Neural cell (in vitro differentiated cells): Measurements from ENCODE around the gene HRH1. TPM values are rescaled to one million over a fixed set of nuclear protein-coding genes. Genes with fewer than 3 reads are reported as not detected.

Source experiments
- H2AFZ ChIP-seq: fragments of 200-600, 300-800 bp; sonication (generic), shearing (Covaris generic); 2 replicates; pipeline ENCODE4 v1.6.0; 2014; ENCODE audit warnings: low read depth, mild to moderate bottlenecking, antibody characterized with exemption, low read length, moderate library complexity
- H3F3A ChIP-seq: fragments of 200-600 bp; shearing (Covaris generic); 2 replicates; pipeline ENCODE4 v1.6.1; 2016; ENCODE audit warnings: mild to moderate bottlenecking, moderate library complexity, mixed read lengths, antibody characterized with exemption, low read length; ENCODE audit not compliant: insufficient read depth, poor library complexity, severe bottlenecking
- H3K27ac ChIP-seq: fragments of 200-600, 300-800 bp; sonication (generic), shearing (Covaris generic); 2 replicates; pipeline ENCODE4 v1.5.1; 2014; ENCODE audit warnings: mild to moderate bottlenecking, low read length, moderate library complexity
- H3K27me3 ChIP-seq: fragments of 300-800, 200-600 bp; sonication (generic), shearing (Covaris generic); 2 replicates; pipeline ENCODE4 v1.6.0; 2014; ENCODE audit warnings: mild to moderate bottlenecking, low read depth, low read length, moderate library complexity; ENCODE audit not compliant: insufficient read depth
- H3K36me3 ChIP-seq: fragments of 300-800, 200-600 bp; sonication (generic), shearing (Covaris generic); 2 replicates; pipeline ENCODE4 v1.5.1; 2014; ENCODE audit warnings: mild to moderate bottlenecking, antibody characterized with exemption, low read length, moderate library complexity; ENCODE audit not compliant: insufficient read depth
- H3K4me2 ChIP-seq: fragments of 300-800, 200-600 bp; sonication (generic), shearing (Covaris generic); 2 replicates; pipeline ENCODE4 v1.6.0; 2014; ENCODE audit warnings: mild to moderate bottlenecking, low read length
- H3K4me3 ChIP-seq: fragments of 300-800, 200-600 bp; sonication (generic), shearing (Covaris generic); 2 replicates; pipeline ENCODE4 v1.5.1; 2014; ENCODE audit warnings: mild to moderate bottlenecking, low read length, moderate library complexity
- H3K79me2 ChIP-seq: fragments of 200-600 bp; shearing (Covaris generic); replicated peaks from 2 replicates; pipeline ENCODE4 v1.6.0; 2014; ENCODE audit warnings: mild to moderate bottlenecking, low read length, moderate library complexity; ENCODE audit not compliant: insufficient read depth
- H3K9ac ChIP-seq: fragments of 300-800, 200-600 bp; sonication (generic), shearing (Covaris generic); 2 replicates; pipeline ENCODE4 v1.6.1; 2016; ENCODE audit warnings: mild to moderate bottlenecking, low read length, mixed read lengths
- H3K9me2 ChIP-seq: fragments of 200-600 bp; shearing (Covaris generic); 2 replicates; pipeline ENCODE4 v1.6.1; 2016; ENCODE audit warnings: mild to moderate bottlenecking, low read length, mixed read lengths; ENCODE audit not compliant: insufficient read depth
- H3K9me3 ChIP-seq: fragments of 200-600, 300-800 bp; sonication (generic), shearing (Covaris generic); 2 replicates; pipeline ENCODE4 v1.6.1; 2016; ENCODE audit warnings: mild to moderate bottlenecking, mixed run types, low read length, moderate library complexity, mixed read lengths
- H4K20me1 ChIP-seq: fragments of 200-600 bp; shearing (Covaris generic); 2 replicates; pipeline ENCODE4 v1.6.1; 2016; ENCODE audit warnings: mild to moderate bottlenecking, mixed run types; ENCODE audit not compliant: insufficient read depth
- EP300 ChIP-seq: fragments of 450-650 bp; conservative IDR thresholded peaks from 2 replicates; pipeline ENCODE4 v1.6.1; 2014; ENCODE audit warnings: antibody characterized with exemption, mild to moderate bottlenecking, moderate library complexity; ENCODE audit not compliant: poor library complexity, severe bottlenecking
- EZH2 ChIP-seq: fragments of 200-600, 300-800 bp; shearing (Covaris generic), sonication (generic); IDR thresholded peaks from 2 replicates; pipeline ENCODE4 v1.6.1; 2014; ENCODE audit warnings: antibody characterized with exemption, low read length, borderline replicate concordance, mild to moderate bottlenecking; ENCODE audit not compliant: insufficient read depth, poor library complexity, severe bottlenecking
- MXI1 ChIP-seq: fragments of 450-650 bp; conservative IDR thresholded peaks from 2 replicates; pipeline ENCODE4 v1.6.1; 2014; ENCODE audit warnings: antibody characterized with exemption, mild to moderate bottlenecking; ENCODE audit not compliant: poor library complexity, severe bottlenecking
- POLR2AphosphoS5 ChIP-seq: IDR thresholded peaks from 2 replicates; pipeline ENCODE4 v1.6.1; 2012
- RAD21 ChIP-seq: fragments of 450-650 bp; conservative IDR thresholded peaks from 2 replicates; pipeline ENCODE4 v1.6.1; 2014; ENCODE audit warnings: antibody characterized with exemption, mild to moderate bottlenecking, moderate library complexity
- SMC3 ChIP-seq: fragments of 450-650 bp; conservative IDR thresholded peaks from 2 replicates; pipeline ENCODE4 v1.6.1; 2014; ENCODE audit warnings: antibody characterized with exemption, mild to moderate bottlenecking, moderate library complexity; ENCODE audit not compliant: poor library complexity
- TAF1 ChIP-seq: IDR thresholded peaks from 2 replicates; pipeline ENCODE4 v1.6.1; 2012; ENCODE audit warnings: low read depth
- polyA plus RNA-seq: library from polyadenylated mRNA; depleted of rRNA; stranded (reverse); fragments of >200 nt; gene quantifications from 2 replicates; pipeline ENCODE4 v1.2.3, GENCODE V29; 2014
- TF ChIP-seq, protein P1 (sequence below): IDR thresholded peaks from 2 replicates; pipeline ENCODE4 v1.6.1; 2012; ENCODE audit warnings: borderline replicate concordance
- TF ChIP-seq, protein P2 (sequence below): fragments of 450-650 bp; IDR thresholded peaks from 2 replicates; pipeline ENCODE4 v1.5.1; 2014; ENCODE audit warnings: antibody characterized with exemption, mild to moderate bottlenecking, moderate library complexity; ENCODE audit not compliant: poor library complexity, severe bottlenecking

HRH1 gene
- polyA plus RNA-seq, 1 donor from 2014 or later: 0.06 TPM

DNA sequence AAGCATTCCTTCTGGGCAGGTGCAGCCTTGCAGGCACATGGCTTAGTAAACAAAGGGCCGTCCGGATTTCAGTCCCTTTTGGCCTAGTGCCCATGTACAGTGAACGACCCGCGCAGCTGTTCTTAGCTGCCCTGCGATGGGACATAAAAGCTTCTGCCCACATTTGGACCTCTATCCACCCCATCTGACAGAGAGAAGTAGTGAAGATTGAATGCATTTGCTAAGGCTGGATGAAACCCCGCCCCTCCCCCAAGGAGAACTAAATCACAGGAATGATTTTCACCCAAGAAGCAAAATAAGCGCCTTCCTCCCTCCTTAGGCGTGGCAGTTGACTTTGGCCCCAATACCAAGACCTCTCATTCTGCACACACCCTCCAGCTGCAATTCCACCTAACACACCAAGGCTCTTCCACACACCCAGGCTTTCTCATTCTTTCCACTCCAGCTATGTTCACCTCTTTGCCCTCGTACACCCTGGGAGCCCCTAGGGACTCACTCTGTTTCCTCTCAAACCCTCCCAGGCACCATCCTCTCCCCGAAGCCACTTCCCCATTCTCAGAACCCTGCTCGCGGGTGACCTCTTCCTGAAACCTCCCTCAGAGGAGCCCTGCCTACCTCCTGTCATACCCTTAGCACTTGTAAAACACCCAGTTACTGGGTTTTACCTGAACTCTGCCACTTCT lies 14.1 kb upstream of the HRH1 start:
- no peaks in the 10 kb centered on the region for H3K9me3 ChIP-seq
- no peaks in the 10 kb centered on the region for H3F3A ChIP-seq
- no peaks in the 10 kb centered on the region for H3K36me3 ChIP-seq
- no peaks in the 10 kb centered on the region for H3K9me2 ChIP-seq
- H3K27me3 ChIP-seq: no peaks in the 10 kb centered on the region
- H4K20me1 ChIP-seq: no peaks in the 10 kb centered on the region
- no peak for TF ChIP-seq EZH2
- TF ChIP-seq EP300: no peak
- TF ChIP-seq TAF1: no peak
- no peak for TF ChIP-seq SMC3
- TF ChIP-seq, protein P1, sequence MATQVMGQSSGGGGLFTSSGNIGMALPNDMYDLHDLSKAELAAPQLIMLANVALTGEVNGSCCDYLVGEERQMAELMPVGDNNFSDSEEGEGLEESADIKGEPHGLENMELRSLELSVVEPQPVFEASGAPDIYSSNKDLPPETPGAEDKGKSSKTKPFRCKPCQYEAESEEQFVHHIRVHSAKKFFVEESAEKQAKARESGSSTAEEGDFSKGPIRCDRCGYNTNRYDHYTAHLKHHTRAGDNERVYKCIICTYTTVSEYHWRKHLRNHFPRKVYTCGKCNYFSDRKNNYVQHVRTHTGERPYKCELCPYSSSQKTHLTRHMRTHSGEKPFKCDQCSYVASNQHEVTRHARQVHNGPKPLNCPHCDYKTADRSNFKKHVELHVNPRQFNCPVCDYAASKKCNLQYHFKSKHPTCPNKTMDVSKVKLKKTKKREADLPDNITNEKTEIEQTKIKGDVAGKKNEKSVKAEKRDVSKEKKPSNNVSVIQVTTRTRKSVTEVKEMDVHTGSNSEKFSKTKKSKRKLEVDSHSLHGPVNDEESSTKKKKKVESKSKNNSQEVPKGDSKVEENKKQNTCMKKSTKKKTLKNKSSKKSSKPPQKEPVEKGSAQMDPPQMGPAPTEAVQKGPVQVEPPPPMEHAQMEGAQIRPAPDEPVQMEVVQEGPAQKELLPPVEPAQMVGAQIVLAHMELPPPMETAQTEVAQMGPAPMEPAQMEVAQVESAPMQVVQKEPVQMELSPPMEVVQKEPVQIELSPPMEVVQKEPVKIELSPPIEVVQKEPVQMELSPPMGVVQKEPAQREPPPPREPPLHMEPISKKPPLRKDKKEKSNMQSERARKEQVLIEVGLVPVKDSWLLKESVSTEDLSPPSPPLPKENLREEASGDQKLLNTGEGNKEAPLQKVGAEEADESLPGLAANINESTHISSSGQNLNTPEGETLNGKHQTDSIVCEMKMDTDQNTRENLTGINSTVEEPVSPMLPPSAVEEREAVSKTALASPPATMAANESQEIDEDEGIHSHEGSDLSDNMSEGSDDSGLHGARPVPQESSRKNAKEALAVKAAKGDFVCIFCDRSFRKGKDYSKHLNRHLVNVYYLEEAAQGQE: no peak
- no peak for TF ChIP-seq MXI1
- no peak for TF ChIP-seq RAD21
- TF ChIP-seq, protein P2, sequence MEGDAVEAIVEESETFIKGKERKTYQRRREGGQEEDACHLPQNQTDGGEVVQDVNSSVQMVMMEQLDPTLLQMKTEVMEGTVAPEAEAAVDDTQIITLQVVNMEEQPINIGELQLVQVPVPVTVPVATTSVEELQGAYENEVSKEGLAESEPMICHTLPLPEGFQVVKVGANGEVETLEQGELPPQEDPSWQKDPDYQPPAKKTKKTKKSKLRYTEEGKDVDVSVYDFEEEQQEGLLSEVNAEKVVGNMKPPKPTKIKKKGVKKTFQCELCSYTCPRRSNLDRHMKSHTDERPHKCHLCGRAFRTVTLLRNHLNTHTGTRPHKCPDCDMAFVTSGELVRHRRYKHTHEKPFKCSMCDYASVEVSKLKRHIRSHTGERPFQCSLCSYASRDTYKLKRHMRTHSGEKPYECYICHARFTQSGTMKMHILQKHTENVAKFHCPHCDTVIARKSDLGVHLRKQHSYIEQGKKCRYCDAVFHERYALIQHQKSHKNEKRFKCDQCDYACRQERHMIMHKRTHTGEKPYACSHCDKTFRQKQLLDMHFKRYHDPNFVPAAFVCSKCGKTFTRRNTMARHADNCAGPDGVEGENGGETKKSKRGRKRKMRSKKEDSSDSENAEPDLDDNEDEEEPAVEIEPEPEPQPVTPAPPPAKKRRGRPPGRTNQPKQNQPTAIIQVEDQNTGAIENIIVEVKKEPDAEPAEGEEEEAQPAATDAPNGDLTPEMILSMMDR: no peak
- TF ChIP-seq POLR2AphosphoS5: no peak
- no peak overlapping the region for H2AFZ ChIP-seq
- H3K4me2 ChIP-seq: no peak overlapping the region
- no peak overlapping the region for H3K9ac ChIP-seq
- no peak overlapping the region for H3K4me3 ChIP-seq
- H3K27ac ChIP-seq: no peak overlapping the region
- H3K79me2 ChIP-seq: no peaks in the 10 kb centered on the region

DNA sequence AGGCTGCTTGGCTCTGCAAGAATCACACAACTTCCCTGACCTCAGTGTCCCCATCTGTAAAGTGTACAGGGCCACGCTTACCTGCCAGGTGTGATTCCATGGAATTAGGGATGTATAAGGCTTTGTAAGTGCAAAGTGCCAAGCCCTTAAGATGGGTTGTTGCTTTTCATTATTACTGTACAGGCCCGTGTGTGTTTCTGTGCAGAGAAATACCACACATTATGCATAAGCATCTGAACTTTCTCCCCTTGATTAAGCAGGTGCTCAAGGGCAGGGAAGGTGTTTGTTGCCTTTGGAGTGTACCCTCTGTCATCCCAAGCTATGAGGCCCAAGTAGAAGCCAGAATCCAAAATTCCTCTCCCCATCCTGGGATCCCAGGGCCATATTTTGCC lies 13.6 kb upstream of the HRH1 start:
- H3K4me2 ChIP-seq: no peak overlapping the region
- no peak overlapping the region for H2AFZ ChIP-seq
- H3K9me2 ChIP-seq: no peaks in the 10 kb centered on the region
- no peak overlapping the region for H3K4me3 ChIP-seq
- H3K79me2 ChIP-seq: no peaks in the 10 kb centered on the region
- H3K27ac ChIP-seq: no peak overlapping the region
- no peak overlapping the region for H3K9ac ChIP-seq
- no peaks in the 10 kb centered on the region for H4K20me1 ChIP-seq
- TF ChIP-seq POLR2AphosphoS5: no peak
- TF ChIP-seq, protein P1: no peak
- TF ChIP-seq RAD21: no peak
- no peak for TF ChIP-seq TAF1
- no peak for TF ChIP-seq EP300
- TF ChIP-seq, protein P2: no peak
- no peaks in the 10 kb centered on the region for H3K27me3 ChIP-seq
- H3F3A ChIP-seq: no peaks in the 10 kb centered on the region
- H3K36me3 ChIP-seq: no peaks in the 10 kb centered on the region
- H3K9me3 ChIP-seq: no peaks in the 10 kb centered on the region
